H9 (cell line): ENCODE data around the gene OTULIN. TPM values are rescaled to one million over a fixed set of nuclear protein-coding genes. Genes with fewer than 3 reads are reported as not detected.

Experiments used
- DNase-seq: peaks from one replicate; pipeline ENCODE4 v3.0.0-alpha.2; 2017
- H2AFZ ChIP-seq: one replicate; pipeline ENCODE4 v1.6.1; 2013; ENCODE audit warnings: mild to moderate bottlenecking, low read length, control low read depth, moderate library complexity
- H2AK5ac ChIP-seq: 2 replicates; pipeline ENCODE4 v1.6.1; 2013; ENCODE audit warnings: low read length, control low read depth, mixed read lengths; ENCODE audit not compliant: insufficient read length
- H2BK120ac ChIP-seq: one replicate; pipeline ENCODE4 v1.6.1; 2013; ENCODE audit warnings: low read depth, mild to moderate bottlenecking, low read length, control low read depth, inconsistent platforms; ENCODE audit not compliant: poor library complexity, severe bottlenecking
- H2BK12ac ChIP-seq: 2 replicates; pipeline ENCODE4 v1.6.1; 2013; ENCODE audit warnings: low read length, control low read depth, mixed read lengths, low read depth; ENCODE audit not compliant: insufficient read length
- H2BK15ac ChIP-seq: 2 replicates; pipeline ENCODE4 v1.6.1; 2013; ENCODE audit warnings: low read depth, low read length, control low read depth
- H2BK20ac ChIP-seq: one replicate; pipeline ENCODE4 v1.6.1; 2013; ENCODE audit warnings: low read depth, mild to moderate bottlenecking, low read length, control low read depth, inconsistent platforms; ENCODE audit not compliant: poor library complexity, severe bottlenecking
- H2BK5ac ChIP-seq: 2 replicates; pipeline ENCODE4 v1.6.1; 2013; ENCODE audit warnings: low read length, control low read depth, mixed read lengths; ENCODE audit not compliant: insufficient read length
- H3K14ac ChIP-seq: 2 replicates; pipeline ENCODE4 v1.6.1; 2013; ENCODE audit warnings: low read length, control low read depth; ENCODE audit not compliant: insufficient read depth
- H3K18ac ChIP-seq: 2 replicates; pipeline ENCODE4 v1.6.1; 2013; ENCODE audit warnings: low read depth, mild to moderate bottlenecking, mixed read lengths, low read length, control low read depth; ENCODE audit not compliant: insufficient read length
- H3K23ac ChIP-seq: 2 replicates; pipeline ENCODE4 v1.6.1; 2013; ENCODE audit warnings: low read length, control low read depth, mixed read lengths, low read depth; ENCODE audit not compliant: insufficient read length
- H3K23me2 ChIP-seq: 2 replicates; pipeline ENCODE4 v1.6.1; 2013; ENCODE audit warnings: low read depth, mild to moderate bottlenecking, mixed read lengths, low read length, control low read depth; ENCODE audit not compliant: insufficient read length, poor library complexity, severe bottlenecking
- H3K27ac ChIP-seq: 2 replicates; pipeline ENCODE4 v1.5.1; 2013; ENCODE audit warnings: low read length, control low read depth, mixed read lengths, low read depth; ENCODE audit not compliant: insufficient read length
- H3K27me3 ChIP-seq: 2 replicates; pipeline ENCODE4 v1.6.1; 2013; ENCODE audit warnings: low read length, control low read depth, inconsistent platforms; ENCODE audit not compliant: insufficient read depth
- H3K4ac ChIP-seq: 2 replicates; pipeline ENCODE4 v1.6.1; 2013; ENCODE audit warnings: low read depth, mild to moderate bottlenecking, control low read depth, inconsistent platforms, low read length, moderate library complexity
- H3K4me1 ChIP-seq: 2 replicates; pipeline ENCODE4 v1.6.1; 2013; ENCODE audit warnings: low read length, control low read depth, inconsistent platforms; ENCODE audit not compliant: insufficient read depth
- H3K4me2 ChIP-seq: 2 replicates; pipeline ENCODE4 v1.6.1; 2013; ENCODE audit warnings: low read length, control low read depth, mixed read lengths; ENCODE audit not compliant: insufficient read length, insufficient read depth
- H3K56ac ChIP-seq: 2 replicates; pipeline ENCODE4 v1.6.1; 2013; ENCODE audit warnings: low read depth, mild to moderate bottlenecking, mixed read lengths, low read length, control low read depth; ENCODE audit not compliant: insufficient read length
- H3K79me1 ChIP-seq: 2 replicates; pipeline ENCODE4 v1.6.1; 2013; ENCODE audit warnings: low read depth, mild to moderate bottlenecking, moderate library complexity, low read length, control low read depth, inconsistent platforms; ENCODE audit not compliant: insufficient read depth, poor library complexity, severe bottlenecking
- H3K79me2 ChIP-seq: 2 replicates; pipeline ENCODE4 v1.6.1; 2013; ENCODE audit warnings: low read length, control low read depth, inconsistent platforms; ENCODE audit not compliant: insufficient read depth
- H3K9ac ChIP-seq: 2 replicates; pipeline ENCODE4 v1.6.1; 2013; ENCODE audit warnings: low read length, control low read depth, mixed read lengths; ENCODE audit not compliant: insufficient read length; ENCODE audit errors: extremely low read depth
- H3K9me3 ChIP-seq: one replicate; pipeline ENCODE4 v1.6.1; 2013; ENCODE audit warnings: low read depth, low read length, inconsistent platforms; ENCODE audit not compliant: control insufficient read depth
- H3T11ph ChIP-seq: one replicate; pipeline ENCODE4 v1.6.1; 2013; ENCODE audit warnings: mild to moderate bottlenecking, low read length, control low read depth, inconsistent platforms
- H4K20me1 ChIP-seq: one replicate; pipeline ENCODE4 v1.6.1; 2013; ENCODE audit not compliant: control insufficient read depth, insufficient read length, insufficient read depth
- H4K5ac ChIP-seq: 2 replicates; pipeline ENCODE4 v1.6.1; 2013; ENCODE audit warnings: low read depth, mild to moderate bottlenecking, mixed read lengths, low read length, control low read depth; ENCODE audit not compliant: insufficient read length
- H4K8ac ChIP-seq: replicated peaks from 2 replicates; pipeline ENCODE4 v1.6.1; 2013; ENCODE audit warnings: low read length, control low read depth, mixed read lengths, low read depth; ENCODE audit not compliant: insufficient read length
- H4K91ac ChIP-seq: 2 replicates; pipeline ENCODE4 v1.6.1; 2013; ENCODE audit warnings: low read depth, mild to moderate bottlenecking, moderate library complexity, mixed read lengths, low read length, control low read depth; ENCODE audit not compliant: insufficient read length
- H3K27ac Mint-ChIP-seq, 3 experiments: 2 replicates in 2 of 3; 3 replicates in 1 of 3; pipeline ENCODE4 v1.8.0; 2020 to 2021; ENCODE audit warnings: mixed read lengths in 3 of 3, mild to moderate bottlenecking in 1 of 3, moderate library complexity in 1 of 3
- H3K27me3 Mint-ChIP-seq: 2 replicates; pipeline ENCODE4 v1.8.0; 2021; ENCODE audit warnings: low read depth, mild to moderate bottlenecking, moderate library complexity, mixed read lengths
- H3K36me3 Mint-ChIP-seq, 3 experiments: 2 replicates in 2 of 3; 3 replicates in 1 of 3; pipeline ENCODE4 v1.8.0; 2020 to 2021; ENCODE audit warnings: low read depth in 3 of 3, mixed read lengths in 3 of 3; ENCODE audit not compliant: insufficient read depth in 1 of 3
- H3K4me1 Mint-ChIP-seq, 2 experiments: 2 replicates each; pipeline ENCODE4 v1.8.0; 2020; ENCODE audit warnings: mixed read lengths in 2 of 2
- H3K4me3 Mint-ChIP-seq, 2 experiments: 2 replicates in 1 of 2; 3 replicates in 1 of 2; pipeline ENCODE4 v1.8.0; 2020 to 2021; ENCODE audit warnings: mild to moderate bottlenecking in 2 of 2, mixed read lengths in 2 of 2, moderate library complexity in 1 of 2
- H3K9me3 Mint-ChIP-seq, 2 experiments: 2 replicates in 1 of 2; 3 replicates in 1 of 2; pipeline ENCODE4 v1.8.0; 2020; ENCODE audit warnings: mild to moderate bottlenecking in 2 of 2, mixed read lengths in 2 of 2, moderate library complexity in 1 of 2
- CTCF ChIP-seq: fragments of 200-600 bp; sonication (generic); conservative IDR thresholded peaks from 3 replicates; pipeline ENCODE4 v1.8.0; 2021; ENCODE audit warnings: antibody characterized with exemption, mild to moderate bottlenecking
- WGBS: extraction: QIAGEN DNeasy Blood & Tissue Kit; methylation state at CpG from one replicate; pipeline ENCODE4 v1.1.7; 2013; ENCODE audit warnings: missing lambda C conversion rate, low lambda C conversion rate, mixed read lengths; ENCODE audit not compliant: insufficient read length; ENCODE audit errors: extremely low coverage; 5-methylcytosine and 5-hydroxymethylcytosine counted together
- total RNA-seq: library from RNA; stranded (reverse); gene quantifications from 2 replicates; pipeline ENCODE4 v1.2.1, GENCODE V29; 2021

The OTULIN gene
- total RNA-seq, 1 experiment from 2014 or later = 35.8 TPM

- Histone ChIP-seq H4K8ac (no peak overlapping the region), H3K27ac (no peak overlapping the region), H3K4ac (no peak overlapping the region), H4K91ac (no peak overlapping the region), H3T11ph (no peak overlapping the region), H2BK15ac (no peak overlapping the region), H3K79me1 (no peaks in the 10 kb centered on the region), H4K5ac (no peak overlapping the region), H3K4me2 (no peak overlapping the region), H3K23me2 (no peaks in the 10 kb centered on the region), H3K9ac (no peak overlapping the region), H2BK120ac (no peak overlapping the region), H2BK20ac (no peak overlapping the region), H3K9me3 (no peaks in the 10 kb centered on the region), H3K14ac (no peak overlapping the region), H3K18ac (no peak overlapping the region), H3K79me2 (no peaks in the 10 kb centered on the region), H2BK12ac (no peak overlapping the region), H2AFZ (no peak overlapping the region), H3K23ac (no peak overlapping the region), H2BK5ac (no peak overlapping the region), H4K20me1 (no peaks in the 10 kb centered on the region), H3K4me1 (no peaks in the 10 kb centered on the region), H2AK5ac (no peak overlapping the region), H3K56ac (no peak overlapping the region), H3K27me3 (no peaks in the 10 kb centered on the region)
- H3K4me1 Mint-ChIP-seq = no peaks in the 10 kb centered on the region
- H3K27me3 Mint-ChIP-seq = no peaks in the 10 kb centered on the region
- no CpG with 5 or more reads among the region's 2 CpGs for WGBS
- H3K9me3 Mint-ChIP-seq = no peaks in the 10 kb centered on the region
- no peak overlapping the region for H3K4me3 Mint-ChIP-seq
- H3K36me3 Mint-ChIP-seq = no peaks in the 10 kb centered on the region
- TF ChIP-seq CTCF = no peak
- DNase-seq = no peak
- no peak overlapping the region for H3K27ac Mint-ChIP-seq
These were observed 7.6 kb upstream of the OTULIN start for GRCh38 chr5:14656898-14657297.
